HG02798 (cell line): ENCODE measurements around the gene OR2F1.

Source experiments
- ATAC-seq: cut with Tn5 transposase; IDR thresholded peaks from one replicate; pipeline ENCODE4 v1.9.1; 2021; ENCODE audit warnings: mild to moderate bottlenecking; ENCODE audit not compliant: unreplicated experiment, poor library complexity

Gene OR2F1

GRCh38 chr7:143953421-143953820 is 1.2 kb upstream of the OR2F1 start:
- ATAC-seq, result no peak

GRCh38 chr7:143954135-143954534 is 509 bp upstream of the OR2F1 start:
- ATAC-seq, result no peak

- no peak for ATAC-seq
These were observed 4.1 kb downstream of the OR2F1 start for GRCh38 chr7:143958781-143959180.

- ATAC-seq, result no peak
These were observed 6.4 kb downstream of the OR2F1 start for GRCh38 chr7:143960813-143961610.

- no peak for ATAC-seq
These were observed 10.6 kb downstream of the OR2F1 start for GRCh38 chr7:143965280-143965679.

- no peak for ATAC-seq
These were observed 12.8 kb downstream of the OR2F1 start for GRCh38 chr7:143967398-143967797.

GRCh38 chr7:143973870-143974416 is 19.3 kb downstream of the OR2F1 start:
- no peak for ATAC-seq

- ATAC-seq, result no peak
These were observed 19.8 kb downstream of the OR2F1 start for GRCh38 chr7:143974459-143974858.

GRCh38 chr7:143975617-143976016 is 21.0 kb downstream of the OR2F1 start:
- no peak for ATAC-seq

GRCh38 chr7:143978585-143978984 is 23.9 kb downstream of the OR2F1 start:
- no peak for ATAC-seq

GRCh38 chr7:143979359-143979758 is 24.7 kb downstream of the OR2F1 start:
- no peak for ATAC-seq

- no peak for ATAC-seq
These were observed 25.4 kb downstream of the OR2F1 start for GRCh38 chr7:143979998-143980397.

- ATAC-seq, result no peak
These were observed 26.3 kb downstream of the OR2F1 start for GRCh38 chr7:143980746-143981510.

GRCh38 chr7:143983960-143984359 is 29.3 kb downstream of the OR2F1 start:
- no peak for ATAC-seq

GRCh38 chr7:143987513-143987912 is 32.9 kb downstream of the OR2F1 start:
- ATAC-seq, result peak; percentile 59

GRCh38 chr7:143988976-143989745 is 34.5 kb downstream of the OR2F1 start:
- no peak for ATAC-seq

- ATAC-seq, result no peak
These were observed 38.0 kb downstream of the OR2F1 start for GRCh38 chr7:143992670-143993069.

- ATAC-seq, result no peak
These were observed 39.3 kb downstream of the OR2F1 start for GRCh38 chr7:143993924-143994323.

GRCh38 chr7:144000020-144000419 is 45.4 kb downstream of the OR2F1 start, which contains the start of gene OR6B1:
Gene OR6B1 (plus strand): TSS chr7:144000320. CDS start chr7:144003997, 3,677 bp downstream.
- no peak for ATAC-seq

GRCh38 chr7:144001543-144001942 is 46.9 kb downstream of the OR2F1 start:
- ATAC-seq, result no peak
